Keratinocyte (primary cell): ENCODE data around the gene HELZ. TPM values are rescaled to one million over a fixed set of nuclear protein-coding genes. Genes with fewer than 3 reads are reported as not detected.

ENCODE experiments used
- DNase-seq: peaks from one replicate; pipeline ENCODE4 v3.0.0-alpha.2; 2011; ENCODE audit warnings: low read depth, missing footprints, low spot score
- FAIRE-seq: peaks from 2 replicates; lab custom pipeline; 2011; peaks lifted over from hg19 to GRCh38; lab: Jason Lieb, UNC
- H2AFZ ChIP-seq: 2 replicates; pipeline ENCODE4 v1.6.0; 2012; ENCODE audit warnings: low read length, control low read depth, inconsistent platforms; ENCODE audit not compliant: control insufficient read depth
- H3K27ac ChIP-seq: 2 replicates; pipeline ENCODE4 v1.5.1; 2011; ENCODE audit warnings: low read length; ENCODE audit not compliant: control insufficient read depth, insufficient read depth
- H3K27me3 ChIP-seq: 3 replicates; pipeline ENCODE4 v1.6.0; 2011; ENCODE audit warnings: low read length; ENCODE audit not compliant: control insufficient read depth, insufficient read depth; ENCODE audit errors: extremely low read depth
- H3K36me3 ChIP-seq, 2 experiments: 2 replicates in 1 of 2; 3 replicates in 1 of 2; pipeline ENCODE4 v1.5.1; 2011; ENCODE audit warnings: low read length in 2 of 2, mild to moderate bottlenecking in 1 of 2; ENCODE audit not compliant: control insufficient read depth in 2 of 2, insufficient read depth in 2 of 2; ENCODE audit errors: extremely low read depth in 1 of 2
- H3K4me1 ChIP-seq: 3 replicates; pipeline ENCODE4 v1.5.1; 2011; ENCODE audit warnings: low read length; ENCODE audit not compliant: control insufficient read depth, insufficient read depth; ENCODE audit errors: extremely low read depth
- H3K4me2 ChIP-seq: 3 replicates; pipeline ENCODE4 v1.6.0; 2011; ENCODE audit warnings: low read depth, low read length; ENCODE audit not compliant: control insufficient read depth, insufficient read depth; ENCODE audit errors: extremely low read depth
- H3K4me3 ChIP-seq, 3 experiments: fragments of 200-600 bp in 1 of 3; sonication (generic) in 1 of 3; 2 replicates in 2 of 3; 3 replicates in 1 of 3; pipeline ENCODE4 v1.5.1; 2011 to 2016; ENCODE audit warnings: low read length in 3 of 3, mild to moderate bottlenecking in 3 of 3, control low read depth in 2 of 3, inconsistent platforms in 1 of 3, low read depth in 1 of 3, mixed read lengths in 1 of 3, mixed run types in 1 of 3, moderate library complexity in 1 of 3; ENCODE audit not compliant: control insufficient read depth in 2 of 3, insufficient read depth in 2 of 3; ENCODE audit errors: extremely low read depth in 1 of 3
- H3K79me2 ChIP-seq: 2 replicates; pipeline ENCODE4 v1.6.0; 2012; ENCODE audit warnings: low read length; ENCODE audit not compliant: control insufficient read depth, insufficient read depth
- H3K9ac ChIP-seq: 3 replicates; pipeline ENCODE4 v1.6.0; 2011; ENCODE audit warnings: low read length; ENCODE audit not compliant: control insufficient read depth, insufficient read depth; ENCODE audit errors: extremely low read depth
- H3K9me1 ChIP-seq: 3 replicates; pipeline ENCODE4 v1.6.0; 2011; ENCODE audit warnings: low read length; ENCODE audit not compliant: control insufficient read depth, insufficient read depth; ENCODE audit errors: extremely low read depth
- H3K9me3 ChIP-seq: 2 replicates; pipeline ENCODE4 v1.5.1; 2012; ENCODE audit warnings: low read depth, low read length; ENCODE audit not compliant: control insufficient read depth
- H4K20me1 ChIP-seq: 3 replicates; pipeline ENCODE4 v1.6.0; 2011; ENCODE audit warnings: low read length; ENCODE audit not compliant: control insufficient read depth, insufficient read depth; ENCODE audit errors: extremely low read depth
- CTCF ChIP-seq, 3 experiments: IDR thresholded peaks in 1 of 3; conservative IDR thresholded peaks in 1 of 3; optimal IDR thresholded peaks in 1 of 3; 2 replicates in 2 of 3; 3 replicates in 1 of 3; pipeline versions ENCODE3 to v1.5.1; 2011; ENCODE audit warnings: low read length in 3 of 3, mild to moderate bottlenecking in 3 of 3, moderate library complexity in 2 of 3, control low read depth in 1 of 3, inconsistent platforms in 1 of 3; ENCODE audit not compliant: insufficient read depth in 2 of 3; ENCODE audit errors: extremely low read depth in 1 of 3
- EZH2 ChIP-seq: IDR thresholded peaks from one replicate; pipeline ENCODE4 v1.6.1; 2012; ENCODE audit warnings: inconsistent platforms, mild to moderate bottlenecking, low read length, moderate library complexity
- dilution Hi-C: fragments of 300-500 bp; cut with MboI; formaldehyde crosslinking; loops from one replicate; pipeline ENCODE4 v1.7.0; 2020; ENCODE audit warnings: low sequenced_read_pairs; ENCODE audit not compliant: extremely low pct_ligation_motif_present
- polyA plus RNA-seq, 5 experiments: library from polyadenylated mRNA; depleted of rRNA in 3 of 5; stranded (reverse) in 3 of 5; stranded (forward) in 1 of 5; unstranded in 1 of 5; fragments of >200 nt; gene quantifications; 1 replicate in 1 of 5; 2 replicates in 3 of 5; 3 replicates in 1 of 5; pipeline versions ENCODE4 v1.2.1 to v1.2.3, GENCODE V29; 2011 to 2012; ENCODE audit warnings: missing spikeins in 2 of 5, low read depth in 1 of 5, low replicate concordance in 1 of 5

Gene HELZ
- polyA plus RNA-seq, 1 donor (not counting 4 experiments of a cell fraction or from before 2014, with no cell fraction given), result 18.2 TPM

GRCh38 chr17:67069603-67070136 is 175.3 kb downstream of the HELZ start:
- no peak overlapping the region for H3K9ac ChIP-seq
- dilution Hi-C loops, result no loop called here
- FAIRE-seq (no peak), DNase-seq (no peak)
- no peaks in the 10 kb centered on the region for H3K4me1 ChIP-seq
- no peaks in the 10 kb centered on the region for H3K36me3 ChIP-seq
- no peaks in the 10 kb centered on the region for H3K9me1 ChIP-seq
- H3K27ac ChIP-seq, result no peak overlapping the region
- H3K4me3 ChIP-seq, result no peak overlapping the region
- no peak overlapping the region for H2AFZ ChIP-seq
- H3K27me3 ChIP-seq, result no peaks in the 10 kb centered on the region
- no peak overlapping the region for H3K4me2 ChIP-seq
- no peaks in the 10 kb centered on the region for H4K20me1 ChIP-seq
- no peaks in the 10 kb centered on the region for H3K9me3 ChIP-seq
- TF ChIP-seq CTCF (optimal IDR thresholded peaks at IDR 0.05 in 1 of 3, IDR thresholded peaks at IDR 0.05 in 1 of 3, conservative IDR thresholded peaks at IDR 0.05 in 1 of 3; ENCODE audit: extremely low read depth in 1 of 3, insufficient read depth in 2 of 3, low read length in 3 of 3), result no peak
- TF ChIP-seq EZH2, result no peak
- H3K79me2 ChIP-seq, result no peaks in the 10 kb centered on the region

- DNase-seq, result no peak
- H3K36me3 ChIP-seq, result no peaks in the 10 kb centered on the region
- no peak overlapping the region for H2AFZ ChIP-seq
- dilution Hi-C loops, result no loop called here
- no peaks in the 10 kb centered on the region for H3K9me1 ChIP-seq
- no peak overlapping the region for H3K4me3 ChIP-seq
- no peak for TF ChIP-seq CTCF (optimal IDR thresholded peaks at IDR 0.05 in 1 of 3, IDR thresholded peaks at IDR 0.05 in 1 of 3, conservative IDR thresholded peaks at IDR 0.05 in 1 of 3; ENCODE audit: extremely low read depth in 1 of 3, insufficient read depth in 2 of 3, low read length in 3 of 3)
- TF ChIP-seq EZH2, result no peak
- H3K79me2 ChIP-seq, result no peaks in the 10 kb centered on the region
- H3K9ac ChIP-seq, result no peak overlapping the region
- no peak overlapping the region for H3K27ac ChIP-seq
- no peaks in the 10 kb centered on the region for H3K9me3 ChIP-seq
- H4K20me1 ChIP-seq, result no peaks in the 10 kb centered on the region
- H3K27me3 ChIP-seq, result no peaks in the 10 kb centered on the region
- no peak for FAIRE-seq
- no peaks in the 10 kb centered on the region for H3K4me1 ChIP-seq
- H3K4me2 ChIP-seq, result no peak overlapping the region
Observed at GRCh38 chr17:67068999-67069398, 176.0 kb downstream of the HELZ start.
